ENCODE results near the gene TP63.
"Not testable (repeated sequence)": the region's sequence is repeated elsewhere in the genome, so short reads cannot be mapped to it uniquely, and the experiment has no call there.

The TP63 gene

DNA sequence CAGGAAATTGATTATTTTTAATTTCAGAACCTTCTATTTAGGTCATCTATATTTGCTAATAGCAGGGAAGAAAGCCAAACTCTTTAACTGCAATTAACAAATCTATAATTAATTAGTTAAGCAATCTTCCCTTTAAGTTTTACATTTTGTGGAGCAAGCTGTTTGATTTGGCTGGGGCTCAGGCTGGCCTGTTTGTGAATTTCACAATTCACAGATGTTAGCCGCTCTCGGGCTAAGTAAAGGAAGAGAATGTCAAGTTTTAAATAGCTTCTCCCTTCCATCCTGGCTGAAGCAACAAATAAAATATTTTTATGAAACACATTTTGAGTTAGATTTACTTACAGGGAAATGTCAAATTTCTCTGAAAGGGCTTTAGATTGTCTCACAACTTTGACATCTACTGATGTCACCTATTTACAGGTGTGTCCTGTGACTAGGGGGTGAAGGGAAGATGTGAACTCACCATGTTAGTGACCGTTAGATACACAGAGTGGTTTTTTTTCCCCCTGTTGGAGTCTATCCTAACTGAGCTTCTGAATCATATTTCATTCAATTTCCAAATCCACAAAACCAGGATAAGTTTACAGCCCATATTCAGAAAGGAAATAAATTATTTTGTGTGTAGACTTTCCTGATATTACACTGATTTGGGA is 1.3 kb upstream of the TP63 start:
- DNase-seq: no peak

- no peak for DNase-seq
Observed at GRCh38 chr3:189630767-189631372, 319 bp upstream of the TP63 start.

GRCh38 chr3:189631409-189631808 is 220 bp downstream of the TP63 start:
- no peak for DNase-seq

DNA sequence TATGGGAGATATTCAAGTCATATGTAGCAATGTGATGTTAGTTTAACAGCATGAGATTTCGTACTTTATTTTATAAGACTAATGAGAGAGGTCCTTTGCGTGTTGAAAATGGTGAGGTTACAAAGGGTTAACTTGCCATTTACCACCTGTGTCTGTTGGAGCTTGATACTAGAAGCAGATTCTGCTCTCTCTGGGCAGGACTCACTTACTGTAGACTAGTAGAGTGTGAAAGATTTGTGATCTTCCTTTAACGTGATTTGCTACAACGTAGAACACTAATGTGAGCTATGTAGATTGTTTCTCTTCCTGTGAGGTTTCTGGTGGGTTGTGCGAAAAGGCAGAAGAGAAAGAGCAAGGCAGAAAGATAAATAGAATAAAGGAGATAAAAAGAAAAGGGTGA is 1.1 kb downstream of the TP63 start:
- no peak for DNase-seq

GRCh38 chr3:189635339-189635738 is 4.2 kb downstream of the TP63 start:
- no peak for DNase-seq

- DNase-seq: no peak
Observed at GRCh38 chr3:189636048-189636447, 4.9 kb downstream of the TP63 start.

DNA sequence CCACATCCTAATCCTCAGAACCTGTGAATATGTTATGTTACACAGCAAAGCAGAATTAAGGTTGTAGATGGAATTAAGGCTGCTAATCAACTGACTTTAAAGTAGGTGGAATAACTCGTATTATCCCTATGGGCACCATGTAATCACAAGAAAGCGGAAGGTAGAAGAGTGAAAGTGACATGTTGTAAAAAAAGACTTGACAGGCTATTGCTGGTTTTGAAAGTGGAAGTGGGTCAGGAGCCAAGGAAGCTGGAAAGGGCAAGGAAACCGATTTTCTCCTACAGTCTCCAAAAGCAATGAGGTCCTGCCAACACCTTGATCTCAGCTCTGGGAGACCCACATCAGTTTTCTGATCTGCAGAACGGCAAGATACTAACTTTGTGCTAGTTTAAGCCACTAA is 6.6 kb downstream of the TP63 start:
- no peak for DNase-seq

GRCh38 chr3:189638276-189639031 is 7.3 kb downstream of the TP63 start:
- no peak for DNase-seq

DNA sequence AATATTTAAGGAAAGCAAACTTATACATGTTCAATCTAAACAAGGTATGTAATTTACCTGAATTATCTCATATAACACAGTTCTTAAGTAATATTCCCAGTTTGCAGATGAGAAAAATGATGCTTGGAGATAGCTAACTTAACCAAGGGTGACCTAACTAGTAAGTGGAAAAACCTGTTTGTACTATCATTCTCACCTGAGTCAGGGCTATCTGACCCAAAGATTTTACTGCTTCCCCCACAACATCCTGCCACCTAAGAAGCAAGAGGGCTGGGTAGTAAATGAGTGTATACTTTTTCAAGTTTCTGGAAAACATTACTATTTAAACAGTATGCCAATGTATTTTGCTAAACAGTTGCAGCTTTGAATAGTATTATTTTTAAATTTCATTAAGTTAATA is 10.6 kb downstream of the TP63 start:
- DNase-seq: no peak

- no peak for DNase-seq
Observed at GRCh38 chr3:189646853-189647542, 15.8 kb downstream of the TP63 start.

DNA sequence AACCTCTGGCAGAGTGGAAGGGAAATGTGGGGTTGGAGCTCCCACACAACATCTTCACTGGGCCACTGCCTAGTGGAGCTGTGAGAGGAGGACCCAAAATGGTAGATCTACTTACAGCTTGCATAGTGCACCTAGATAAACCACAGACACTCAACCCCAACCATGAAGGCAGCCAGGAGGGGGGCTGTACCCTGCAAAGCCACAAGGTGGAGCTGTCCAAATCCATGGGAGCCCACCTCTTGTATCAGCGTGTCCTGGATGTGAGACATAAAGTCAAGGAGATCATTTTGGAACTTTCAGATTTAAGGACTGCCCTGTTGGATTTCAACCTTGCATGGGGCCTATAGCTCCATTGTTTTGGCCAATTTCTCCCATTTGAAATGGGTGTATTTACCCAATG is 20.9 kb downstream of the TP63 start:
- DNase-seq: peak; percentile 25

- no peak for DNase-seq
Observed at GRCh38 chr3:189655617-189656016, 24.4 kb downstream of the TP63 start.

- DNase-seq: no peak
Observed at GRCh38 chr3:189659571-189659970, 28.4 kb downstream of the TP63 start.

DNA sequence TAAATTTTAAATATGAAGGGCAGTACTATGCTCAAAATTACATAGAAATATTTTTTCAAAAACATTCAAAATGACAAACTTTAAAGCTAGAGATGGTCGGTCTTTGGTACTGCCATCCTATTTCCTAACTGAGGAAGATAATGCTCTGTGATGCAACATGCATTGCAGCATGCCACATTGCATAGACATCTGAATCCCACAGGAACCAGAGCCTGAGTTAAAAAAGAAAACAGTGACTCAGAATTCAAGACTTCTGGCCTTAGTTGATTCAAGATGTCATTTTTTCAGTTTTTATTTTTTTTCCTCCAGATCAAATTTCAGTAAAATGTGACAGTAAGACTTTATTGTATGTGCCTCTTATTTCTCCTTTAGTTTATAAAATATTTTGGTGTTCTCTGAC is 33.1 kb downstream of the TP63 start:
- no peak for DNase-seq

GRCh38 chr3:189672346-189672745 is 41.2 kb downstream of the TP63 start:
- not testable (repeated sequence) for DNase-seq

DNA sequence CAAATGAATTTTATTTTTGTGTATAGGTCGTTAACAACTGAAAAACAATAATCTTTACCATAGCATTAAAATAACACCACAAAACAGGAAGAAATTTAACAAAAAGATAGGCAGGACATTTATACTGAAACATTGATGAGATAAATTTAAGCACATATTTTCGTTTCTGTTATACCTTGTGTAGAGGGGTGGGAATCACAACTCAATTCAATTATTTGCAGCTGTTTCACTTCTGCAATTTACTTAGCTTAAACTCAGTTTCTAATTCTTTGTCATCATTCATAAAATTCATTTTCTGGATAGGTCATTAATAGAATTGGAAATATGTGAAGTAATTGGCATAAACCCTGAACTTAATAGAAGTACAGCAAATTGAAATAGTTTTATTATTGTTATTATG is 42.3 kb downstream of the TP63 start:
- DNase-seq: no peak

- DNase-seq: no peak
Observed at GRCh38 chr3:189674249-189674913, 43.2 kb downstream of the TP63 start.

- no peak for DNase-seq
Observed at GRCh38 chr3:189677667-189678066, 46.5 kb downstream of the TP63 start.

GRCh38 chr3:189680723-189681122 is 49.5 kb downstream of the TP63 start:
- DNase-seq: no peak

- DNase-seq: no peak
Observed at GRCh38 chr3:189683546-189684255, 52.5 kb downstream of the TP63 start.

- no peak for DNase-seq
Observed at GRCh38 chr3:189684317-189684716, 53.1 kb downstream of the TP63 start.

DNA sequence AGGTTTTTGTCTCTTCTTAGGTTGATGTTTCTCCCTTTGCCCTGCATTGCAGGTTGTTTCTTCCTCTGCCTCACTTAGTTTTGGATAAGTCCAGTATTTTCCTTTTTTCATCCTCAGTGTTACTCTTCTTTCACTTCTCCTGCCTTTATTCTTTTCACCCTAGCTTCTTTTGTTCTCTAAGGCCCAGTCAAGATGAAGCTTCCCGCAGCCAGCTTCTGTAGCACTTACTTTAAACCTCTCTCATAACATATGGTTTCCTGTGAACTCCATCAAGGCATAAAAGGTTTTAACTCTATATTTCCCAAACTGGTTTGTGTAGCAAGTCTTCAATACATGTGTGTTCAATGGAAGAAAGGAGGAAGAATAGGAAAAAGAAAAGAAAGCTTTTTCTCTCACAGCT is 54.1 kb downstream of the TP63 start:
- DNase-seq: no peak

DNA sequence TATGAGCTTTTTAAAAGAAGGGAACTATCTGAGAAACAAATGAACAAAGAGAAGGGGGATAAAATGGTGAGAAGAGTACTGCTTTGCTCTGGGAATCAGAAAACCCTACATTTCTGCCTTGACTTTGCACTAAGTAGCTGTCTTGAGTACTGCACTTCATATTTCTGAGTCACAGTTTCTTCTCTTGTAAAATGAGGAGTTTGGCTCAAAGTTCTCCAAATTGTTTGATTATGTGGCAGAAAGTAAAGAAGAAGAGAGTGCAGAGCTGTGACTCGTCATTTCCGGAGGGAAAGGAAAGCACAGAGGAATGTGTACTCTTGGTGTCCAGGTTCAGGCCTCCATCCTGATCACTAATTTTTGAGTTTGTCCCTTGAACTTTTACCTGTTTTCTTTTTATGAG is 54.7 kb downstream of the TP63 start:
- no peak for DNase-seq

Measured in activated CD4-positive, alpha-beta T cell treated with anti-CD3 and anti-CD28 coated beads for 48 hours (primary cell).